Stimulated activated naive B cell treated with anti-CD40 and anti-IgM and Interleukin-4, amounts not matched to agents 10 μg/mL and 1 μg/mL and 100 μg/mL, for 72 hours (primary cell): Measurements from ENCODE around the gene SLC7A14.

Experiments used
- ATAC-seq, 2 donors: fragments of 150-1000 bp; cut with Tn5 transposase; replicated peaks; 2 replicates each; pipeline ENCODE4 v1.10.0; 2021; ENCODE audit warnings: moderate library complexity in 1 of 2
- DNase-seq: peaks from one replicate; pipeline ENCODE4 v3.0.0; 2021
- H3K27ac Mint-ChIP-seq: one replicate; pipeline ENCODE4 v1.8.0; 2022; ENCODE audit warnings: mild to moderate bottlenecking, mixed read lengths
- H3K27me3 Mint-ChIP-seq, 2 donors: one replicate each; pipeline ENCODE4 v1.8.0; 2022; ENCODE audit warnings: mixed read lengths in 2 of 2
- H3K36me3 Mint-ChIP-seq, 2 donors: one replicate each; pipeline ENCODE4 v1.8.0; 2022; ENCODE audit warnings: mixed read lengths in 2 of 2, mild to moderate bottlenecking in 1 of 2
- H3K4me1 Mint-ChIP-seq, 2 donors: one replicate each; pipeline ENCODE4 v1.8.0; 2022; ENCODE audit warnings: mixed read lengths in 2 of 2, mild to moderate bottlenecking in 1 of 2
- H3K4me3 Mint-ChIP-seq, 2 donors: one replicate each; pipeline ENCODE4 v1.8.0; 2022; ENCODE audit warnings: mild to moderate bottlenecking in 2 of 2, mixed read lengths in 2 of 2, moderate library complexity in 1 of 2
- H3K9me3 Mint-ChIP-seq, 2 donors: one replicate each; pipeline ENCODE4 v1.8.0; 2022; ENCODE audit warnings: mixed read lengths in 2 of 2, mild to moderate bottlenecking in 1 of 2

The SLC7A14 gene

GRCh38 chr3:170585937-170586310 lies at the start of gene SLC7A14:
TSS of gene SLC7A14 (minus strand) at chr3:170586075. CDS start at chr3:170526936, 59,139 bp downstream.
- ATAC-seq (no peak), DNase-seq (no peak)
- Mint-ChIP-seq H3K27me3 (peaks cover 53 to 77% of the 10 kb centered on the region in 2 donors), H3K4me1 (peaks cover 0 to 2% of the 10 kb centered on the region in 2 donors), H3K27ac (peak within 1 kb of the TSS; percentile 52), H3K36me3 (peaks cover 0 to 2% of the 10 kb centered on the region in 2 donors), H3K9me3 (no peaks in the 10 kb centered on the region), H3K4me3 (no peak within 1 kb of the TSS)

- no peak for DNase-seq
- Mint-ChIP-seq H3K27me3 (peaks cover 51 to 53% of the 10 kb centered on the region in 2 donors), H3K4me3 (no peak overlapping the region), H3K36me3 (peaks cover 0 to 2% of the 10 kb centered on the region in 2 donors), H3K9me3 (peaks cover 0 to 2% of the 10 kb centered on the region in 2 donors), H3K27ac (no peak overlapping the region), H3K4me1 (peaks cover 13 to 31% of the 10 kb centered on the region in 2 donors)
- ATAC-seq = no peak
Measured at GRCh38 chr3:170635385-170635735, 49.5 kb upstream of the SLC7A14 start.

GRCh38 chr3:170634663-170635384 lies 48.9 kb upstream of the SLC7A14 start:
- Mint-ChIP-seq H3K27me3 (peaks cover 52% of the 10 kb centered on the region in 2 donors), H3K9me3 (peaks cover 0 to 2% of the 10 kb centered on the region in 2 donors), H3K27ac (no peak overlapping the region), H3K36me3 (peaks cover 0 to 2% of the 10 kb centered on the region in 2 donors), H3K4me1 (peaks cover 13 to 31% of the 10 kb centered on the region in 2 donors), H3K4me3 (no peak overlapping the region)
- DNase-seq (peak; percentile 78), ATAC-seq (peak; percentile 84 to 85)

GRCh38 chr3:170633573-170633972 lies 47.7 kb upstream of the SLC7A14 start:
- peaks cover 0 to 2% of the 10 kb centered on the region in 2 donors for H3K9me3 Mint-ChIP-seq
- no peak overlapping the region for H3K27ac Mint-ChIP-seq
- H3K27me3 Mint-ChIP-seq = peaks cover 53 to 55% of the 10 kb centered on the region in 2 donors
- DNase-seq (no peak), ATAC-seq (no peak)
- peak overlapping the region in 1 of 2 donors; percentile 18 for H3K4me3 Mint-ChIP-seq
- H3K4me1 Mint-ChIP-seq = peaks cover 15 to 31% of the 10 kb centered on the region in 2 donors
- H3K36me3 Mint-ChIP-seq = peaks cover 0 to 2% of the 10 kb centered on the region in 2 donors

- Mint-ChIP-seq H3K27ac (peak overlapping the region; percentile 66), H3K36me3 (peaks cover 0 to 2% of the 10 kb centered on the region in 2 donors), H3K4me3 (peak overlapping the region; percentile 17 to 38), H3K9me3 (peaks cover 0 to 2% of the 10 kb centered on the region in 2 donors), H3K4me1 (peaks cover 15 to 31% of the 10 kb centered on the region in 2 donors), H3K27me3 (peaks cover 51 to 56% of the 10 kb centered on the region in 2 donors)
- ATAC-seq = peak; percentile 74 to 81
- DNase-seq = peak; percentile 65
Measured at GRCh38 chr3:170632780-170633179, 46.9 kb upstream of the SLC7A14 start.

- peaks cover 0 to 2% of the 10 kb centered on the region in 2 donors for H3K36me3 Mint-ChIP-seq
- H3K27me3 Mint-ChIP-seq = peaks cover 47 to 54% of the 10 kb centered on the region in 2 donors
- H3K9me3 Mint-ChIP-seq = peaks cover 0 to 2% of the 10 kb centered on the region in 2 donors
- no peak overlapping the region for H3K4me3 Mint-ChIP-seq
- DNase-seq = no peak
- H3K4me1 Mint-ChIP-seq = peaks cover 15 to 31% of the 10 kb centered on the region in 2 donors
- no peak for ATAC-seq
- no peak overlapping the region for H3K27ac Mint-ChIP-seq
Measured at GRCh38 chr3:170631755-170632488, 46.0 kb upstream of the SLC7A14 start.

GRCh38 chr3:170623524-170623923 lies 37.6 kb upstream of the SLC7A14 start:
- ATAC-seq (no peak), DNase-seq (no peak)
- Mint-ChIP-seq H3K4me3 (no peak overlapping the region), H3K27me3 (peaks cover 58 to 79% of the 10 kb centered on the region in 2 donors), H3K9me3 (peaks cover 0 to 5% of the 10 kb centered on the region in 2 donors), H3K27ac (no peak overlapping the region), H3K36me3 (peaks cover 4 to 7% of the 10 kb centered on the region in 2 donors), H3K4me1 (no peaks in the 10 kb centered on the region)

- Mint-ChIP-seq H3K9me3 (peaks cover 0 to 5% of the 10 kb centered on the region in 2 donors), H3K4me1 (no peaks in the 10 kb centered on the region)
- DNase-seq = no peak
Measured at GRCh38 chr3:170622369-170623159, 36.7 kb upstream of the SLC7A14 start.

GRCh38 chr3:170621256-170621655 lies 35.4 kb upstream of the SLC7A14 start:
- H3K4me3 Mint-ChIP-seq = no peak overlapping the region
- DNase-seq = no peak
- ATAC-seq = no peak
- H3K36me3 Mint-ChIP-seq = peaks cover 4 to 7% of the 10 kb centered on the region in 2 donors
- no peaks in the 10 kb centered on the region for H3K4me1 Mint-ChIP-seq
- peaks cover 53 to 77% of the 10 kb centered on the region in 2 donors for H3K27me3 Mint-ChIP-seq
- no peak overlapping the region for H3K27ac Mint-ChIP-seq
- peaks cover 0 to 5% of the 10 kb centered on the region in 2 donors for H3K9me3 Mint-ChIP-seq

More at GRCh38 chr3:170622369-170623159, 36.7 kb upstream of the SLC7A14 start:
- no peak overlapping the region for H3K4me3 Mint-ChIP-seq
- H3K27me3 Mint-ChIP-seq = peaks cover 59 to 80% of the 10 kb centered on the region in 2 donors
- ATAC-seq = peak in 1 of 2 donors; percentile 33
- no peak overlapping the region for H3K27ac Mint-ChIP-seq
- H3K36me3 Mint-ChIP-seq = peaks cover 4 to 7% of the 10 kb centered on the region in 2 donors

GRCh38 chr3:170614214-170614966 lies 28.5 kb upstream of the SLC7A14 start:
- DNase-seq = no peak
- ATAC-seq = no peak
- peaks cover 0 to 3% of the 10 kb centered on the region in 2 donors for H3K9me3 Mint-ChIP-seq

GRCh38 chr3:170611751-170612150 lies 25.9 kb upstream of the SLC7A14 start:
- peaks cover 0 to 5% of the 10 kb centered on the region in 2 donors for H3K4me1 Mint-ChIP-seq
- H3K27me3 Mint-ChIP-seq = peaks cover 36 to 46% of the 10 kb centered on the region in 2 donors
- ATAC-seq (no peak), DNase-seq (no peak)
- H3K4me3 Mint-ChIP-seq = no peak overlapping the region
- H3K9me3 Mint-ChIP-seq = peaks cover 0 to 3% of the 10 kb centered on the region in 2 donors
- H3K27ac Mint-ChIP-seq = no peak overlapping the region
- H3K36me3 Mint-ChIP-seq = peaks cover 0 to 2% of the 10 kb centered on the region in 2 donors

More at GRCh38 chr3:170614214-170614966, 28.5 kb upstream of the SLC7A14 start:
- Mint-ChIP-seq H3K4me1 (peaks cover 0 to 5% of the 10 kb centered on the region in 2 donors), H3K4me3 (no peak overlapping the region), H3K27me3 (peaks cover 49 to 70% of the 10 kb centered on the region in 2 donors), H3K36me3 (peaks cover 0 to 2% of the 10 kb centered on the region in 2 donors), H3K27ac (no peak overlapping the region)

GRCh38 chr3:170610321-170610884 lies 24.5 kb upstream of the SLC7A14 start:
- Mint-ChIP-seq H3K27me3 (peaks cover 36 to 49% of the 10 kb centered on the region in 2 donors), H3K27ac (no peak overlapping the region), H3K4me1 (peaks cover 0 to 5% of the 10 kb centered on the region in 2 donors), H3K36me3 (peaks cover 0 to 2% of the 10 kb centered on the region in 2 donors), H3K9me3 (peaks cover 0 to 1% of the 10 kb centered on the region in 2 donors), H3K4me3 (no peak overlapping the region)
- peak; percentile 7 for DNase-seq
- ATAC-seq = peak; percentile 79 to 91

GRCh38 chr3:170608475-170608874 lies 22.6 kb upstream of the SLC7A14 start:
- H3K4me1 Mint-ChIP-seq = peaks cover 0 to 5% of the 10 kb centered on the region in 2 donors
- peaks cover 42 to 59% of the 10 kb centered on the region in 2 donors for H3K27me3 Mint-ChIP-seq
- H3K36me3 Mint-ChIP-seq = no peaks in the 10 kb centered on the region
- H3K4me3 Mint-ChIP-seq = no peak overlapping the region
- DNase-seq (no peak), ATAC-seq (no peak)
- no peak overlapping the region for H3K27ac Mint-ChIP-seq
- peaks cover 0 to 1% of the 10 kb centered on the region in 2 donors for H3K9me3 Mint-ChIP-seq
